HepG2 (cell line): Measurements from ENCODE around the gene SLC35B1. TPM values are rescaled to one million over a fixed set of nuclear protein-coding genes. Genes with fewer than 3 reads are reported as not detected.

Experiments
- ATAC-seq: fragments of 200-7000 bp; cut with Tn5 transposase; 3 replicates; pipeline ENCODE4 v1.9.1; 2020; ENCODE audit warnings: mild to moderate bottlenecking, moderate library complexity
- BruUV-seq: library from RNA; stranded (reverse); fragments of 400-500 nt; replicated peaks from 2 replicates; lab custom pipeline; 2021; lab: Mats Ljungman, UMichigan
- CTCF ChIA-PET: fragments of 300-600 bp; formaldehyde crosslinking; extraction: SDS; loops from one replicate; lab custom pipeline; 2021; ENCODE audit warnings: low total read pairs, inconsistent platforms, low intra/inter-chr PET ratio; lab: Yijun Ruan, JAX
- POLR2A ChIA-PET: fragments of 350-600 bp; sonication (Branson Sonifier 250); formaldehyde crosslinking; loops from one replicate; lab custom pipeline; 2020; ENCODE audit warnings: antibody characterized with exemption, inconsistent platforms; lab: Yijun Ruan, JAX
- DNase-seq: peaks from one replicate; pipeline ENCODE4 v3.0.0-alpha.2; 2015; ENCODE audit warnings: low spot score
- FAIRE-seq: peaks from 3 replicates; lab custom pipeline; 2011; peaks lifted over from hg19 to GRCh38; lab: Jason Lieb, UNC
- H2AFZ ChIP-seq: one replicate; pipeline ENCODE4 v1.6.1; 2011; ENCODE audit warnings: low read length, inconsistent platforms
- H3K27ac ChIP-seq: fragments of 300-600 bp; 3 replicates; pipeline ENCODE4 v1.8.0; 2011; ENCODE audit warnings: mixed run types, mild to moderate bottlenecking, mixed read lengths, low read length, inconsistent platforms; ENCODE audit not compliant: insufficient read depth; ENCODE audit errors: extremely low read length
- H3K27me3 ChIP-seq, 2 experiments: fragments of 200-600 bp in 1 of 2; 2 replicates in 1 of 2; 3 replicates in 1 of 2; pipeline versions ENCODE4 v1.6.0 to v1.8.0; 2011; ENCODE audit warnings: low read length in 2 of 2, mild to moderate bottlenecking in 2 of 2, moderate library complexity in 2 of 2, inconsistent platforms in 1 of 2; ENCODE audit not compliant: insufficient read depth in 2 of 2, control insufficient read depth in 1 of 2
- H3K36me3 ChIP-seq, 2 experiments: fragments of 200-600 bp in 1 of 2; replicated peaks in 1 of 2; 2 replicates in 1 of 2; 3 replicates in 1 of 2; pipeline versions ENCODE4 v1.5.1 to v1.8.0; 2011; ENCODE audit warnings: low read length in 2 of 2, inconsistent platforms in 1 of 2; ENCODE audit not compliant: insufficient read depth in 2 of 2, control insufficient read depth in 1 of 2
- H3K4me1 ChIP-seq: 2 replicates; pipeline ENCODE4 v1.5.1; 2012; ENCODE audit warnings: low read length, inconsistent platforms; ENCODE audit not compliant: insufficient read depth
- H3K4me2 ChIP-seq: 2 replicates; pipeline ENCODE4 v1.6.0; 2011; ENCODE audit warnings: low read depth, low read length, inconsistent platforms
- H3K4me3 ChIP-seq, 3 experiments: fragments of 200-600 bp in 1 of 3; sonication (generic), shearing (Covaris generic) in 1 of 3; replicated peaks in 1 of 3; 2 replicates each; pipeline ENCODE4 v1.5.1; 2011 to 2016; ENCODE audit warnings: low read length in 3 of 3, inconsistent platforms in 2 of 3, low read depth in 2 of 3, mild to moderate bottlenecking in 2 of 3, control low read depth in 1 of 3, mixed read lengths in 1 of 3; ENCODE audit not compliant: insufficient read depth in 1 of 3
- H3K79me2 ChIP-seq: one replicate; pipeline ENCODE4 v1.6.1; 2011; ENCODE audit warnings: low read length, inconsistent platforms; ENCODE audit not compliant: insufficient read depth
- H3K9ac ChIP-seq: 2 replicates; pipeline ENCODE4 v1.6.0; 2011; ENCODE audit warnings: mild to moderate bottlenecking, low read depth, low read length, inconsistent platforms; ENCODE audit not compliant: insufficient read depth
- H3K9me3 ChIP-seq: 2 replicates; pipeline ENCODE4 v1.5.1; 2012; ENCODE audit warnings: mild to moderate bottlenecking, low read length
- H4K20me1 ChIP-seq: 2 replicates; pipeline ENCODE4 v1.6.0; 2011; ENCODE audit warnings: inconsistent platforms, mild to moderate bottlenecking, low read length, moderate library complexity; ENCODE audit not compliant: insufficient read depth
- CBX1 ChIP-seq: IDR thresholded peaks from one replicate; pipeline ENCODE4 v1.6.1; 2016; ENCODE audit warnings: antibody characterized with exemption, low read depth
- HNRNPH1 ChIP-seq: fragments of 200-400 bp; formaldehyde crosslinking; optimal IDR thresholded peaks from 2 replicates; pipeline ENCODE3; 2017; ENCODE audit warnings: mild to moderate bottlenecking, low read depth, low read length
- NFYB ChIP-seq: sonication (generic); formaldehyde crosslinking; IDR thresholded peaks from 2 replicates; pipeline ENCODE4 v1.4.0; 2020; ENCODE audit warnings: missing genetic modification reagents
- NONO ChIP-seq, 2 experiments: fragments of 450-650 bp in 1 of 2; sonication (generic) in 1 of 2; formaldehyde crosslinking in 1 of 2; IDR thresholded peaks in 1 of 2; conservative IDR thresholded peaks in 1 of 2; 2 replicates each; pipeline versions ENCODE4 v1.6.1 to v1.8.0; 2017 to 2022; ENCODE audit warnings: mild to moderate bottlenecking in 1 of 2, missing genetic modification reagents in 1 of 2, moderate library complexity in 1 of 2
- SOX5 ChIP-seq: IDR thresholded peaks from 2 replicates; pipeline ENCODE4 v1.6.1; 2016; ENCODE audit warnings: borderline replicate concordance
- TAF15 ChIP-seq: fragments of 200-400 bp; formaldehyde crosslinking; IDR thresholded peaks from one replicate; pipeline ENCODE4 v1.6.1; 2018; ENCODE audit warnings: mild to moderate bottlenecking, low read depth, low read length; ENCODE audit not compliant: poor library complexity, severe bottlenecking
- ZNF432 ChIP-seq: sonication (generic); formaldehyde crosslinking; IDR thresholded peaks from 2 replicates; pipeline ENCODE4 v1.5.0; 2020; ENCODE audit warnings: missing genetic modification reagents, mild to moderate bottlenecking, borderline replicate concordance
- ZNF879 ChIP-seq: sonication (generic); formaldehyde crosslinking; IDR thresholded peaks from 2 replicates; pipeline ENCODE4 v1.8.1; 2023; ENCODE audit warnings: missing genetic modification reagents
- WGBS: methylation state at CpG from one replicate; pipeline ENCODE4 v1.1.6; 2017; ENCODE audit warnings: low lambda C conversion rate; 5-methylcytosine and 5-hydroxymethylcytosine counted together
- in situ Hi-C: cut with HindIII; loops from 2 replicates; pipeline ENCODE4 v1.10.0; 2017; ENCODE audit warnings: low pct_unique_long_range_greater_than_20kb; ENCODE audit not compliant: extremely low pct_ligation_motif_present
- intact Hi-C: fragments of 100-400 bp; cut with micrococcal nuclease; formaldehyde crosslinking; loops from one replicate; pipeline ENCODE4 v1.10.0; 2022; ENCODE audit not compliant: unreplicated experiment
- polyA plus RNA-seq, 8 experiments: library from polyadenylated mRNA; depleted of rRNA in 3 of 8; stranded (reverse) in 7 of 8; unstranded in 1 of 8; fragments of >200 nt; fragmentation: Illumina TruSeq in 4 of 8; extraction: Trizol in 4 of 8; gene quantifications; 2 replicates each; pipeline versions ENCODE4 v1.2.1 to v1.2.3, GENCODE V29; 2011 to 2016; ENCODE audit warnings: low read depth in 4 of 8, missing spikeins in 1 of 8, mixed read lengths in 1 of 8; ENCODE audit not compliant: insufficient read depth in 1 of 8
- total RNA-seq, 5 experiments: library from RNA; depleted of rRNA; stranded (reverse); fragments of >200 nt; fragmentation: Illumina TruSeq; extraction: Trizol; gene quantifications; 2 replicates each; pipeline ENCODE4 v1.2.3, GENCODE V29; 2016; ENCODE audit warnings: low read depth in 1 of 5
- TF ChIP-seq, protein P1 (sequence below): sonication (generic); formaldehyde crosslinking; IDR thresholded peaks from 2 replicates; pipeline ENCODE4 v1.4.0; 2020; ENCODE audit warnings: missing genetic modification reagents, borderline replicate concordance
- TF ChIP-seq, protein P2 (sequence below): fragments of 450-650 bp; IDR thresholded peaks from 2 replicates; pipeline ENCODE4 v1.6.1; 2017
- TF ChIP-seq, protein P3 (sequence below): sonication (generic); formaldehyde crosslinking; conservative IDR thresholded peaks from 2 replicates; pipeline ENCODE4 v1.4.0; 2020; ENCODE audit warnings: mild to moderate bottlenecking, missing genetic modification reagents, moderate library complexity

SLC35B1 gene
- total and polyA plus RNA-seq, 2 of the 13 experiments (the other 11 are each of a cell fraction or from before 2014, with no cell fraction given), result 99.6 to 113 TPM

DNA sequence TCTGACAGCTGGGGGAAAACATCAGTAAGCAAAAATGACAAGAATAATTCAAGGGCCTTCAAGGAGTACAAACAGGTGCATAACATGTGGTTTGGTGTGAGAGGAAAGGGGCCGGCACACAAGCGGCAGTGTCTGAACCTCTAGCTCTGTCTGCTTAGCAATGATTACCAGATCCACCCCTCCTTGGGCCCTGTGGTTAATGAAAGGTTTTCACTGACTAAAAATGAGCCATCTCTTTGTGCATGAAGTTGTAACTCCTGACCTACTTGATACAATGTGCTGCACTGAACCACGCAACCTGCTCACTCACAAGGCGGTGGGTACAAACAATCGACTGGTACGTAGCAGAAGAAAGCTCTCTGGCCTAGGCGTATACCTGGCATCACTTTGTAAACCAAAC lies 41.0 kb upstream of the SLC35B1 start (continued):
- TF ChIP-seq, protein P1, sequence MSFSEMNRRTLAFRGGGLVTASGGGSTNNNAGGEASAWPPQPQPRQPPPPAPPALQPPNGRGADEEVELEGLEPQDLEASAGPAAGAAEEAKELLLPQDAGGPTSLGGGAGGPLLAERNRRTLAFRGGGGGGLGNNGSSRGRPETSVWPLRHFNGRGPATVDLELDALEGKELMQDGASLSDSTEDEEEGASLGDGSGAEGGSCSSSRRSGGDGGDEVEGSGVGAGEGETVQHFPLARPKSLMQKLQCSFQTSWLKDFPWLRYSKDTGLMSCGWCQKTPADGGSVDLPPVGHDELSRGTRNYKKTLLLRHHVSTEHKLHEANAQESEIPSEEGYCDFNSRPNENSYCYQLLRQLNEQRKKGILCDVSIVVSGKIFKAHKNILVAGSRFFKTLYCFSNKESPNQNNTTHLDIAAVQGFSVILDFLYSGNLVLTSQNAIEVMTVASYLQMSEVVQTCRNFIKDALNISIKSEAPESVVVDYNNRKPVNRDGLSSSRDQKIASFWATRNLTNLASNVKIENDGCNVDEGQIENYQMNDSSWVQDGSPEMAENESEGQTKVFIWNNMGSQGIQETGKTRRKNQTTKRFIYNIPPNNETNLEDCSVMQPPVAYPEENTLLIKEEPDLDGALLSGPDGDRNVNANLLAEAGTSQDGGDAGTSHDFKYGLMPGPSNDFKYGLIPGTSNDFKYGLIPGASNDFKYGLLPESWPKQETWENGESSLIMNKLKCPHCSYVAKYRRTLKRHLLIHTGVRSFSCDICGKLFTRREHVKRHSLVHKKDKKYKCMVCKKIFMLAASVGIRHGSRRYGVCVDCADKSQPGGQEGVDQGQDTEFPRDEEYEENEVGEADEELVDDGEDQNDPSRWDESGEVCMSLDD, result no peak
- TF ChIP-seq NFYB (CRISPR knock-in tag) (no peak), TAF15 (no peak), ZNF879 (no peak)
- TF ChIP-seq, all 625 proteins: peak for 0

DNA sequence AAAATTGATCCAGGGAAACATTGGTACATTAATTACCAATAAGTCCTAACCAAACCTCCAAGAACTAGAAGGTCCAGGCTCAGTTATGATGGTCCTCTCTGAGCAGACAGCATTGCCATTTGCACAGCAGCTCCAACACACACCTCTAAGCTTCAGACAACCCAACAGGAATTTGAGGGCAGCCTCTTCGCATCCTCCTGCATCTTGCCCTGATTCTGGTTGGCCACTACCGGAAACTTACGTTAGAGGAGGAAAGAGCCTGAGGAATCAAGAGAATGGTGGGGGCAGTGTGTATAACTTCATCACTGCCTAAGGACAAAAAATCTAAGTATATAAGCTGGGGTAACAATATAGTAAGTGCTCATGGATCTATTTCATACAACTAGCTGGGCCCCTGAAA lies 40.5 kb upstream of the SLC35B1 start:
- Histone ChIP-seq H4K20me1 (no peaks in the 10 kb centered on the region), H3K4me2 (peak overlapping the region; percentile 47), H3K27me3 (no peaks in the 10 kb centered on the region), H3K9ac (no peak overlapping the region), H3K79me2 (no peaks in the 10 kb centered on the region), H2AFZ (no peak overlapping the region), H3K9me3 (no peaks in the 10 kb centered on the region), H3K27ac (peak overlapping the region; percentile 51), H3K36me3 (peaks cover 3 to 7% of the 10 kb centered on the region in 2 experiments; a peak in 4 of 5 replicates), H3K4me3 (no peak overlapping the region), H3K4me1 (peaks cover 47% of the 10 kb centered on the region)
- CTCF ChIA-PET, result no interaction called here
- 98% methylated on average over 3 of the region's 3 CpGs for WGBS
- ATAC-seq (peak; percentile 48), FAIRE-seq (no peak), DNase-seq (no peak)
- POLR2A ChIA-PET, result interaction anchor here (1.5 to 5.8 kb wide), 4 partner anchors 10 to 40 kb away, joined by 4 to 83 read pairs (median 12); partner anchors contain the start of genes FAM117A, KAT7 and SLC35B1
- intact Hi-C loops, result no loop called here
- in situ Hi-C loops, result no loop called here
- TF ChIP-seq, protein P2, sequence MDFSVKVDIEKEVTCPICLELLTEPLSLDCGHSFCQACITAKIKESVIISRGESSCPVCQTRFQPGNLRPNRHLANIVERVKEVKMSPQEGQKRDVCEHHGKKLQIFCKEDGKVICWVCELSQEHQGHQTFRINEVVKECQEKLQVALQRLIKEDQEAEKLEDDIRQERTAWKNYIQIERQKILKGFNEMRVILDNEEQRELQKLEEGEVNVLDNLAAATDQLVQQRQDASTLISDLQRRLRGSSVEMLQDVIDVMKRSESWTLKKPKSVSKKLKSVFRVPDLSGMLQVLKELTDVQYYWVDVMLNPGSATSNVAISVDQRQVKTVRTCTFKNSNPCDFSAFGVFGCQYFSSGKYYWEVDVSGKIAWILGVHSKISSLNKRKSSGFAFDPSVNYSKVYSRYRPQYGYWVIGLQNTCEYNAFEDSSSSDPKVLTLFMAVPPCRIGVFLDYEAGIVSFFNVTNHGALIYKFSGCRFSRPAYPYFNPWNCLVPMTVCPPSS, result no peak
- TF ChIP-seq SOX5 (no peak), HNRNPH1 (no peak), NONO (IDR thresholded peaks at IDR 0.05) (no peak), NONO (CRISPR knock-in tag; conservative IDR thresholded peaks at IDR 0.05) (no peak), ZNF432 (CRISPR knock-in tag) (no peak), CBX1 (no peak)
- TF ChIP-seq, protein P3, sequence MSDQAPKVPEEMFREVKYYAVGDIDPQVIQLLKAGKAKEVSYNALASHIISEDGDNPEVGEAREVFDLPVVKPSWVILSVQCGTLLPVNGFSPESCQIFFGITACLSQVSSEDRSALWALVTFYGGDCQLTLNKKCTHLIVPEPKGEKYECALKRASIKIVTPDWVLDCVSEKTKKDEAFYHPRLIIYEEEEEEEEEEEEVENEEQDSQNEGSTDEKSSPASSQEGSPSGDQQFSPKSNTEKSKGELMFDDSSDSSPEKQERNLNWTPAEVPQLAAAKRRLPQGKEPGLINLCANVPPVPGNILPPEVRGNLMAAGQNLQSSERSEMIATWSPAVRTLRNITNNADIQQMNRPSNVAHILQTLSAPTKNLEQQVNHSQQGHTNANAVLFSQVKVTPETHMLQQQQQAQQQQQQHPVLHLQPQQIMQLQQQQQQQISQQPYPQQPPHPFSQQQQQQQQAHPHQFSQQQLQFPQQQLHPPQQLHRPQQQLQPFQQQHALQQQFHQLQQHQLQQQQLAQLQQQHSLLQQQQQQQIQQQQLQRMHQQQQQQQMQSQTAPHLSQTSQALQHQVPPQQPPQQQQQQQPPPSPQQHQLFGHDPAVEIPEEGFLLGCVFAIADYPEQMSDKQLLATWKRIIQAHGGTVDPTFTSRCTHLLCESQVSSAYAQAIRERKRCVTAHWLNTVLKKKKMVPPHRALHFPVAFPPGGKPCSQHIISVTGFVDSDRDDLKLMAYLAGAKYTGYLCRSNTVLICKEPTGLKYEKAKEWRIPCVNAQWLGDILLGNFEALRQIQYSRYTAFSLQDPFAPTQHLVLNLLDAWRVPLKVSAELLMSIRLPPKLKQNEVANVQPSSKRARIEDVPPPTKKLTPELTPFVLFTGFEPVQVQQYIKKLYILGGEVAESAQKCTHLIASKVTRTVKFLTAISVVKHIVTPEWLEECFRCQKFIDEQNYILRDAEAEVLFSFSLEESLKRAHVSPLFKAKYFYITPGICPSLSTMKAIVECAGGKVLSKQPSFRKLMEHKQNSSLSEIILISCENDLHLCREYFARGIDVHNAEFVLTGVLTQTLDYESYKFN (CRISPR knock-in tag), result no peak
- BruUV-seq, result no TSS peak
